GM10847 (cell line): ENCODE measurements around the gene SMARCA1.

ENCODE experiments used
- POLR2A ChIP-seq: IDR thresholded peaks from 2 replicates; pipeline ENCODE4 v1.6.1; 2011; ENCODE audit not compliant: insufficient read length; ENCODE audit errors: extremely low read depth

SMARCA1 gene

GRCh38 chrX:129495900-129496299 lies 27.4 kb downstream of the SMARCA1 start:
- no peak for TF ChIP-seq POLR2A

- TF ChIP-seq POLR2A = no peak
Measured at GRCh38 chrX:129494887-129495286, 28.4 kb downstream of the SMARCA1 start.

DNA sequence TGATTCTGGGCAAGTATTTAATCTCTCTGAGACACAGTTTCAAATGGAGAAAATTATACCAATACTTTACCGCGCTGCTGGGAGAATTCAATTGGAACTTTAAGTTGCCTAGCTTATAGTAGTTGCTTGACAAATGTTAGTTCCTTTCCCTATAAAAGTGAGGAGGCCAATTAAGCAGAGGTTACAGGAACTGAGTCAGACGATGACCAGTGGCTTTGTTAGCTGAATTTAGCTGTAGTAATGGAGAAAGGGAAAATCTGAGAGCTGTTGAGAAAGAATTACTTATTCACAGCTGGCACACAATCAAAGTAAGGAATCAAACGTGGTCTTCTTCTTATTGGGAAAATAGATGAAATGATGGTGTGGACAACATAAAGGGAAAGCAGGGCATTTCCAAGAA lies 29.6 kb downstream of the SMARCA1 start:
- no peak for TF ChIP-seq POLR2A

DNA sequence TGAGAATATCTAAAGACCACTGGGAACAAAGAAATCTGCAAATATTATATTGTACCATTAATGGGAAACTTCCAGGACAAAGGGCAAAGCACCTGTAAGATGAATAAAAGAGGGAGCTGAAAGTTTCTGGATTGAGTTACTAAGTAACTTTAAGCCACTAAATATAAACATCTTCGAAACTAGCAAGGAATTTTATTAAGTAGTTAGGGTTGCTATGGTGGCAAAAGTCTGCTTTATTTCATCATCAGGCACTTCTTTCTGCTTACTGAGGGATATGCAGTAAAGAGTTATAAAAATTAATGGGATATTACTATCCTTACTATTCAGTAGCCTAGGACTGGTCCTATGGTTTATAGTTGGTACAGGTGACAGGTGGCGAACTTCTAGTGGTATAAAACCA lies 33.0 kb downstream of the SMARCA1 start:
- TF ChIP-seq POLR2A = no peak

- no peak for TF ChIP-seq POLR2A
Measured at GRCh38 chrX:129488359-129488758, 34.9 kb downstream of the SMARCA1 start.

- TF ChIP-seq POLR2A = no peak
Measured at GRCh38 chrX:129480889-129481288, 42.4 kb downstream of the SMARCA1 start.

DNA sequence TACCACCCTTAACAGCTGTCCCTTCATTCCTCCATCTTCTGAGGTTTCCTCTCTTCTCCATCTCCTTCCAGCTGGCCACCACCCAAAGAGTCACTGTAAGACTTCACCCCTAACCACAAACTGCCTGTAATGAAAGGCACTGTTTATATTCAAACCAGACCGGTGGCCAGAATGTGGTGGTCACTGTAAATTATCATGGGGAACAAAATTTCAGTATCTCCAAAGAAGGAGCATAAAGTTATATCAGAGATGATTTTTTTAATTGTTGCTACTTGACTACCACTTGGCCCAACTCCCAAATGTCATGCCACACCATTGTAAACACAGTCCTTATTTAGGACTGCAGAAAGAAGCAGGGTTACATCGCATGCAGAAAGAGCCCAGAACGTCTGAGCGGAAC lies 44.8 kb downstream of the SMARCA1 start:
- no peak for TF ChIP-seq POLR2A

- no peak for TF ChIP-seq POLR2A
Measured at GRCh38 chrX:129472116-129472515, 51.2 kb downstream of the SMARCA1 start.

- no peak for TF ChIP-seq POLR2A
Measured at GRCh38 chrX:129462707-129463106, 60.6 kb downstream of the SMARCA1 start.

DNA sequence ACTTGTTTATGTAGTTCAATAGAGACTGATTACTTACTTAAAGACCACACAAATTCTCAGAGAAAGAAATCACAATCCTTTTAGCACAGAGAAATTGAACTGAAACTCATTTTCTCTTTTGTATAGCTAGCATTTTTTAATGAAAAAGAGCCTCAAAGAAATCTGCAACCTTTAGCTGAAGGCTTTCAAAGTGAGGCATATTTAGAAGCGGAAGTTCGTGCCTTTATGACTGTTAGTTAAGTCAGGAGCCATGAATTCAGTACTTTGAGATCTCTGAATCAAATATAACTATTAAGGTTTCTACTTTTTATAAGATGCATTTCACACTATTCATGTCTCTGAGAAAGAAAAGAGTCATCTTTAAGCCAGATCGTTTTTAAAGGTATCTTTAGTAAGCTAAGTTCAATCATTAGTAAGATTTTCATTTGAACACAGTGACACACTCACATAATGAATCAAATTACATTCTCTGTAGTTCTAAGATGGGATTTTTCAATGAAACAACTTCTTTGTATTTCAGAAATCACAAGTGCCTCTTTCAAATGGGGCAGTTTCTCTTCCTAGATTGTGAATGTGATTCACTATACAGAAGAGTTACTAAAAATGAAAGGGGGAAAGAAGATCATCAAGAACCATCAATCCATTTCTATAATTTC lies 61.4 kb downstream of the SMARCA1 start:
- no peak for TF ChIP-seq POLR2A

DNA sequence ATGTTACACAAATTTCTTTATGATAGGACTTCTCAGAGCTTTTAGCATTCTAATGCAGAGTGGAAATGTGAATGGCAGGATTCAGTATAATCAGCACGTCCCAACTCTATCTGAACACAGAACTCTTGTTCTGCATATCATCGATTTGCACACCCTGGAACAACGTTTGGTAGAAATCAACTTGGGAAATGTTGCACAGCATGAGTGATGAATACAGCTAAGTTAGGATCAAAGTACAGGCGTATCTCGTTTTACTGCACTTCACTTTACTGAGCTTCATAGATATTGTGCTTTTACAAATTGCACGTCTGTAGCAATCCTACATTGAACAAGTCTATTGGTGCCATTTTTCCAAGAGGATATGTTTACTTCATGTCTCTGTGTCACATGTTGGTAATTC lies 70.8 kb downstream of the SMARCA1 start:
- no peak for TF ChIP-seq POLR2A

- TF ChIP-seq POLR2A = no peak
Measured at GRCh38 chrX:129450123-129450522, 73.2 kb downstream of the SMARCA1 start.

- TF ChIP-seq POLR2A = no peak
Measured at GRCh38 chrX:129449148-129449547, 74.1 kb downstream of the SMARCA1 start.

GRCh38 chrX:129445436-129445835 lies 77.9 kb downstream of the SMARCA1 start:
- no peak for TF ChIP-seq POLR2A

- TF ChIP-seq POLR2A = no peak
Measured at GRCh38 chrX:129433945-129434344, 89.3 kb downstream of the SMARCA1 start.

DNA sequence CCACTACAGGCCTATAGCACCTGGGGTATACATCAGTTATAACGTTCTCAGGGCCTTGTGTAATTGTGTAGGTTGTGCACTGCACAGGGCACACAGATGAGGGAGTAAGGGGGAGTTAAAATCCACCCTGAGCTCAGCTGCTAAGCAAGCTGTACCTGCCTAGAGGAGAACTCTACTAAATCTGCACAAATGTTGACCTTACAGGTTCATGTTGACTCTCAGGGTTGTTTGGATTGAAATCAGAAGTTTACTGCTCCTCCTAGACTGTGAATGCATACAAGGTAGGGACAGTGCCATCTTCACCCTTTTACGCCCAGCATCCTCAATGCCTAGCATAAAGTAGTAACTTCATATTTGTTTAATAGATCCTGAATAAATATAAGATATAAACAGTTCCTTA lies 89.8 kb downstream of the SMARCA1 start:
- TF ChIP-seq POLR2A = no peak

DNA sequence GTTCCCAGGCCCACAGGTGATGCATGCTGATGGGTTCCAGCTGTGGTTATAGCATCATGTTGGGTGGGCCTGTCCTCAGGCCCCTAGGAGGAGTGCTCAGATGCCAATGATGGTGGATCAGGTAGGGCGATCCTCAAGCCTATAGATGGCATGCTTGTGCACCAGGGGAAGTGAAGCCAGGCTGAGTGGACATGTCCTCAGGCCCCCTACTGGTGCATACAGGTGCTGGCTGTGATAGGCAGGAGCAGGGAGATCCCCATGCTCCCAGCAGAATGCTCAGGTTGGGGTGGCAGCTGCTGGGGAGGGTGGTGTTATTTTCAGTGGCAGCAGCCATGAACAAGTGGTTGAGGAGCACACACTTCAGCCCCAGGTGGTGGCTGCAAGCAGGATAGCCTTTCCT lies 96.0 kb downstream of the SMARCA1 start:
- no peak for TF ChIP-seq POLR2A
